ENCODE measurements around the gene C1QC. TPM values are rescaled to one million over a fixed set of nuclear protein-coding genes. Genes with fewer than 3 reads are reported as not detected.

The C1QC gene
- total RNA-seq, 4 donors from 2014 or later = 9.7 to 153 (median 74.8) TPM

- DNase-seq = no peak
- Histone ChIP-seq H3K9me3 (no peaks in the 10 kb centered on the region), H3K4me1 (peaks cover 3 to 9% (median 3%) of the 10 kb centered on the region in 3 donors), H3K27me3 (peaks cover 0 to 73% (median 0%) of the 10 kb centered on the region in 4 donors), H3K36me3 (no peaks in the 10 kb centered on the region), H3K27ac (no peak overlapping the region), H3K4me3 (no peak overlapping the region)
- intact Hi-C loops (cut with DNase I) = loop anchor here (2.0 to 10.0 kb wide), 2 partner anchors 117 to 221 kb away; no protein-coding TSS in a partner anchor
- WGBS, 2 donors = 4 to 16% methylated on average over 8 to 10 of the region's 18 CpGs
- peak; percentile 76 to 91 (median 85) for TF ChIP-seq CTCF (IDR thresholded peaks at IDR 0.05)
- TF ChIP-seq POLR2A (IDR thresholded peaks at IDR 0.05) = no peak
These were observed 1.4 kb upstream of the C1QC start for GRCh38 chr1:22641906-22642636.

- Histone ChIP-seq H3K4me3 (peak overlapping the region in 3 of 4 donors; percentile 24 to 47 (median 37)), H3K4me1 (peaks cover 3 to 9% (median 3%) of the 10 kb centered on the region in 3 donors), H3K36me3 (no peaks in the 10 kb centered on the region), H3K27me3 (peaks cover 0 to 62% (median 0%) of the 10 kb centered on the region in 4 donors), H3K27ac (peak overlapping the region in 3 of 4 donors; percentile 21 to 61 (median 42)), H3K9me3 (no peaks in the 10 kb centered on the region)
- DNase-seq = no peak
- no peak for TF ChIP-seq CTCF (IDR thresholded peaks at IDR 0.05)
- TF ChIP-seq POLR2A (IDR thresholded peaks at IDR 0.05) = no peak
- WGBS, 2 donors = 62% methylated on average over 9 of the region's 12 CpGs; no CpG with 5 or more reads in 1 of the 2 donors
- intact Hi-C loops (cut with DNase I) = loop anchor here (2.0 to 10.0 kb wide), 2 partner anchors 119 to 223 kb away; no protein-coding TSS in a partner anchor
These were observed 495 bp downstream of the C1QC start for GRCh38 chr1:22643928-22644327.

- no peak for DNase-seq
- H3K9me3 ChIP-seq = no peaks in the 10 kb centered on the region
- H3K27me3 ChIP-seq = peaks cover 0 to 46% (median 0%) of the 10 kb centered on the region in 4 donors
- 67 to 70% methylated on average over 4 to 7 of the region's 7 CpGs for WGBS, 2 donors
- peaks cover 3 to 9% (median 3%) of the 10 kb centered on the region in 3 donors for H3K4me1 ChIP-seq
- H3K27ac ChIP-seq = peak overlapping the region in 2 of 4 donors; percentile 1 to 58
- TF ChIP-seq POLR2A (IDR thresholded peaks at IDR 0.05) = no peak
- no peak for TF ChIP-seq CTCF (IDR thresholded peaks at IDR 0.05)
- H3K36me3 ChIP-seq = no peaks in the 10 kb centered on the region
- peak overlapping the region in 2 of 4 donors; percentile 37 to 47 for H3K4me3 ChIP-seq
- intact Hi-C loops (cut with DNase I) = loop anchor here (10.0 kb wide), 1 partner anchor 121 kb away; no protein-coding TSS in a partner anchor
These were observed 2.5 kb downstream of the C1QC start for GRCh38 chr1:22645931-22646330.

- intact Hi-C loops (cut with DNase I) = loop anchor here (10.0 kb wide), 1 partner anchor 122 kb away; no protein-coding TSS in a partner anchor
- H3K4me3 ChIP-seq = no peak overlapping the region
- 50 to 82% methylated on average over 1 of the region's 1 CpG for WGBS, 2 donors
- H3K27ac ChIP-seq = no peak overlapping the region
- no peak for TF ChIP-seq CTCF (IDR thresholded peaks at IDR 0.05)
- no peak for TF ChIP-seq POLR2A (IDR thresholded peaks at IDR 0.05)
- H3K27me3 ChIP-seq = peaks cover 0 to 46% (median 0%) of the 10 kb centered on the region in 4 donors
- no peaks in the 10 kb centered on the region for H3K36me3 ChIP-seq
- peaks cover 3 to 9% (median 3%) of the 10 kb centered on the region in 3 donors for H3K4me1 ChIP-seq
- no peaks in the 10 kb centered on the region for H3K9me3 ChIP-seq
- DNase-seq = no peak
These were observed 3.0 kb downstream of the C1QC start for GRCh38 chr1:22646384-22646783.

- TF ChIP-seq CTCF (IDR thresholded peaks at IDR 0.05) (no peak), POLR2A (IDR thresholded peaks at IDR 0.05) (no peak)
- Histone ChIP-seq H3K27me3 (peaks cover 0 to 50% (median 0%) of the 10 kb centered on the region in 4 donors), H3K9me3 (no peaks in the 10 kb centered on the region), H3K36me3 (no peaks in the 10 kb centered on the region), H3K4me1 (no peaks in the 10 kb centered on the region), H3K4me3 (no peak overlapping the region), H3K27ac (no peak overlapping the region)
- WGBS, 2 donors = 81 to 85% methylated on average over 13 of the region's 13 CpGs
- DNase-seq = no peak
- intact Hi-C loops (cut with DNase I) = no loop called here
These were observed 6.8 kb downstream of the C1QC start for GRCh38 chr1:22650089-22650693.

Measured in esophagus squamous epithelium (tissue), 5 donors.